GM19328 (cell line): ENCODE measurements around the gene KLF18.
"Not testable (repeated sequence)": the region's sequence is repeated elsewhere in the genome, so short reads cannot be mapped to it uniquely, and the experiment has no call there.

Experiments
- ATAC-seq: cut with Tn5 transposase; IDR thresholded peaks from one replicate; pipeline ENCODE4 v1.9.1; 2021; ENCODE audit warnings: mild to moderate bottlenecking, moderate library complexity; ENCODE audit not compliant: unreplicated experiment

The KLF18 gene

GRCh38 chr1:44141531-44141930, at the start of gene KLF18:
TSS of gene KLF18 (minus strand) at chr1:44141631. CDS start at chr1:44141631, 0 bp downstream.
- no peak for ATAC-seq

- ATAC-seq, result no peak
These were observed 33.2 kb upstream of the KLF18 start for GRCh38 chr1:44174630-44175029.

- ATAC-seq, result no peak
These were observed 28.9 kb upstream of the KLF18 start for GRCh38 chr1:44170281-44170823.

- no peak for ATAC-seq
These were observed 27.2 kb upstream of the KLF18 start for GRCh38 chr1:44168520-44169098.

GRCh38 chr1:44161546-44161945, 20.1 kb upstream of the KLF18 start:
- ATAC-seq, result no peak

- no peak for ATAC-seq
These were observed 17.4 kb upstream of the KLF18 start for GRCh38 chr1:44158871-44159270.

GRCh38 chr1:44157903-44158302, 16.5 kb upstream of the KLF18 start:
- ATAC-seq, result no peak

- no peak for ATAC-seq
These were observed 12.6 kb upstream of the KLF18 start for GRCh38 chr1:44154049-44154448.

GRCh38 chr1:44152692-44153091, 11.3 kb upstream of the KLF18 start:
- no peak for ATAC-seq

- no peak for ATAC-seq
These were observed 10.4 kb upstream of the KLF18 start for GRCh38 chr1:44151808-44152207.

- no peak for ATAC-seq
These were observed 9.9 kb upstream of the KLF18 start for GRCh38 chr1:44151332-44151731.

- no peak for ATAC-seq
These were observed 6.2 kb upstream of the KLF18 start for GRCh38 chr1:44147582-44147981.

GRCh38 chr1:44146536-44147361, 5.3 kb upstream of the KLF18 start:
- ATAC-seq, result no peak

- ATAC-seq, result no peak
These were observed 3.7 kb upstream of the KLF18 start for GRCh38 chr1:44144962-44145756.

GRCh38 chr1:44139565-44139964, 1.9 kb downstream of the KLF18 start:
- ATAC-seq, result not testable (repeated sequence)

GRCh38 chr1:44138239-44138638, 3.2 kb downstream of the KLF18 start:
- ATAC-seq, result no peak

- no peak for ATAC-seq
These were observed 5.5 kb downstream of the KLF18 start for GRCh38 chr1:44135886-44136285.

GRCh38 chr1:44134071-44134920, 7.1 kb downstream of the KLF18 start:
- ATAC-seq, result no peak

GRCh38 chr1:44131411-44131810, 10.0 kb downstream of the KLF18 start:
- ATAC-seq, result no peak
